ENCODE results near the gene DOCK8.

The DOCK8 gene

GRCh38 chr9:503881-504852 is 289.5 kb downstream of the DOCK8 start, which contains the start of gene KANK1:
Gene KANK1, plus strand, starts transcription at chr9:504695.
- peak; percentile 75 for DNase-seq (ENCODE audit: low spot score)

GRCh38 chr9:504921-505740 is 290.5 kb downstream of the DOCK8 start:
- no peak for DNase-seq (ENCODE audit: low spot score)

GRCh38 chr9:505741-506059 is 291.0 kb downstream of the DOCK8 start:
- DNase-seq (ENCODE audit: low spot score): no peak

- DNase-seq (ENCODE audit: low spot score): no peak
Measured at GRCh38 chr9:506281-506680, 291.6 kb downstream of the DOCK8 start.

- DNase-seq (ENCODE audit: low spot score): no peak
Measured at GRCh38 chr9:511861-512260, 297.2 kb downstream of the DOCK8 start.

GRCh38 chr9:512555-513272 is 298.0 kb downstream of the DOCK8 start:
- no peak for DNase-seq (ENCODE audit: low spot score)

All from CD4-positive, alpha-beta T cell treated with Interleukin-15 for 4 hours (primary cell).